H1 (cell line): ENCODE measurements around the gene BBS2. TPM values are rescaled to one million over a fixed set of nuclear protein-coding genes. Genes with fewer than 3 reads are reported as not detected.

Experiments used
- CTCF ChIA-PET: fragments of 300-600 bp; sonication (Branson Sonifier 250); formaldehyde crosslinking; loops from one replicate; lab custom pipeline; 2021; ENCODE audit not compliant: partially characterized antibody; lab: Charles Lee
- POLR2A ChIA-PET: fragments of 300-600 bp; sonication (Branson Sonifier 250); formaldehyde crosslinking; loops from one replicate; lab custom pipeline; 2021; ENCODE audit warnings: inconsistent platforms; ENCODE audit not compliant: partially characterized antibody; lab: Charles Lee
- DNase-seq, 2 experiments: peaks; one replicate each; pipeline versions ENCODE4 v3.0.0 to v3.0.0-alpha.2; 2010 to 2022; ENCODE audit warnings: low spot score in 2 of 2, low read depth in 1 of 2, mixed read lengths in 1 of 2
- FAIRE-seq: peaks from 2 replicates; lab custom pipeline; 2011; peaks lifted over from hg19 to GRCh38; lab: Jason Lieb, UNC
- H2AFZ ChIP-seq: 2 replicates; pipeline ENCODE4 v1.8.1; 2012; ENCODE audit warnings: low read length, inconsistent platforms
- H2AK5ac ChIP-seq: 2 replicates; pipeline ENCODE4 v1.6.1; 2013; ENCODE audit warnings: low read depth, low read length
- H2BK120ac ChIP-seq: replicated peaks from 2 replicates; pipeline ENCODE3; 2013; ENCODE audit warnings: low read depth, low read length, inconsistent platforms
- H2BK12ac ChIP-seq: 2 replicates; pipeline ENCODE4 v1.6.1; 2013; ENCODE audit warnings: low read depth, low read length
- H2BK15ac ChIP-seq: 2 replicates; pipeline ENCODE4 v1.6.1; 2013; ENCODE audit warnings: low read length
- H2BK20ac ChIP-seq: 2 replicates; pipeline ENCODE4 v1.6.1; 2013; ENCODE audit warnings: low read length
- H2BK5ac ChIP-seq: 2 replicates; pipeline ENCODE4 v1.6.1; 2013; ENCODE audit warnings: low read depth, low read length
- H3K14ac ChIP-seq: 2 replicates; pipeline ENCODE4 v1.6.1; 2013; ENCODE audit warnings: inconsistent platforms; ENCODE audit not compliant: insufficient read length
- H3K18ac ChIP-seq: 2 replicates; pipeline ENCODE4 v1.6.1; 2013; ENCODE audit warnings: low read length; ENCODE audit errors: extremely low read depth
- H3K23ac ChIP-seq: 2 replicates; pipeline ENCODE4 v1.6.1; 2013; ENCODE audit warnings: inconsistent platforms; ENCODE audit not compliant: insufficient read length
- H3K23me2 ChIP-seq: 2 replicates; pipeline ENCODE4 v1.6.1; 2013; ENCODE audit warnings: low read depth, low read length
- H3K27ac ChIP-seq: 2 replicates; pipeline ENCODE4 v1.6.1; 2011; ENCODE audit warnings: low read depth, low read length, inconsistent platforms
- H3K27me3 ChIP-seq, 4 experiments: replicated peaks in 1 of 4; 1 replicate in 1 of 4; 2 replicates in 3 of 4; pipeline versions ENCODE4 v1.6.1 to v1.8.1; 2011 to 2013; ENCODE audit warnings: low read length in 3 of 4, mild to moderate bottlenecking in 3 of 4, inconsistent platforms in 2 of 4, mixed read lengths in 2 of 4, moderate library complexity in 1 of 4; ENCODE audit not compliant: control insufficient read depth in 3 of 4, insufficient read depth in 3 of 4; ENCODE audit errors: extremely low read depth in 1 of 4
- H3K36me3 ChIP-seq, 4 experiments: 2 replicates each; pipeline versions ENCODE4 v1.6.1 to v1.8.1; 2011 to 2013; ENCODE audit warnings: mild to moderate bottlenecking in 4 of 4, low read length in 3 of 4, moderate library complexity in 2 of 4, control low read depth in 1 of 4, inconsistent platforms in 1 of 4; ENCODE audit not compliant: insufficient read depth in 4 of 4, control insufficient read depth in 2 of 4
- H3K4ac ChIP-seq: replicated peaks from 2 replicates; pipeline ENCODE3; 2013; ENCODE audit warnings: low read length, low read depth, mixed read lengths, inconsistent platforms; ENCODE audit not compliant: insufficient read length
- H3K4me1 ChIP-seq, 4 experiments: replicated peaks in 1 of 4; 1 replicate in 1 of 4; 2 replicates in 3 of 4; pipeline versions ENCODE4 v1.6.1 to v1.8.1; 2011 to 2013; ENCODE audit warnings: low read length in 3 of 4, inconsistent platforms in 2 of 4, mixed read lengths in 1 of 4; ENCODE audit not compliant: insufficient read depth in 4 of 4, control insufficient read depth in 3 of 4
- H3K4me2 ChIP-seq, 2 experiments: 2 replicates each; pipeline versions ENCODE4 v1.6.1 to v1.8.1; 2011 to 2013; ENCODE audit warnings: low read depth in 2 of 2, low read length in 2 of 2, control low read depth in 1 of 2, inconsistent platforms in 1 of 2, mild to moderate bottlenecking in 1 of 2; ENCODE audit not compliant: insufficient read depth in 1 of 2
- H3K4me3 ChIP-seq, 4 experiments: fragments of 200-600, 300-600 bp in 1 of 4; sonication (generic), shearing (Covaris generic), sonication (Bioruptor Twin) in 1 of 4; 2 replicates each; pipeline versions ENCODE4 v1.5.1 to v1.8.1; 2011 to 2016; ENCODE audit warnings: low read length in 4 of 4, low read depth in 3 of 4, control low read depth in 2 of 4, inconsistent platforms in 2 of 4, mild to moderate bottlenecking in 2 of 4, mixed read lengths in 1 of 4, moderate library complexity in 1 of 4; ENCODE audit not compliant: insufficient read depth in 2 of 4; ENCODE audit errors: extremely low read depth in 1 of 4
- H3K56ac ChIP-seq: replicated peaks from 2 replicates; pipeline ENCODE3; 2013; ENCODE audit warnings: low read depth, mild to moderate bottlenecking, mixed read lengths, low read length, inconsistent platforms; ENCODE audit not compliant: insufficient read length
- H3K79me1 ChIP-seq: 2 replicates; pipeline ENCODE4 v1.6.1; 2013; ENCODE audit warnings: low read depth, low read length, control low read depth
- H3K79me2 ChIP-seq, 2 experiments: 2 replicates each; pipeline versions ENCODE4 v1.6.1 to v1.8.1; 2012 to 2013; ENCODE audit warnings: low read length in 2 of 2, mild to moderate bottlenecking in 2 of 2, inconsistent platforms in 1 of 2; ENCODE audit not compliant: insufficient read depth in 2 of 2, control insufficient read depth in 1 of 2
- H3K9ac ChIP-seq, 4 experiments: replicated peaks in 1 of 4; 1 replicate in 1 of 4; 2 replicates in 3 of 4; pipeline versions ENCODE4 v1.6.1 to v1.8.1; 2011 to 2013; ENCODE audit warnings: low read depth in 3 of 4, low read length in 3 of 4, control low read depth in 2 of 4, mild to moderate bottlenecking in 2 of 4, moderate library complexity in 2 of 4, inconsistent platforms in 1 of 4; ENCODE audit errors: extremely low read depth in 1 of 4
- H3K9me3 ChIP-seq, 2 experiments: 2 replicates each; pipeline versions ENCODE4 v1.6.1 to v1.8.1; 2012 to 2013; ENCODE audit warnings: mild to moderate bottlenecking in 2 of 2, moderate library complexity in 2 of 2, control low read depth in 1 of 2, inconsistent platforms in 1 of 2, low read depth in 1 of 2, low read length in 1 of 2, mixed read lengths in 1 of 2; ENCODE audit not compliant: insufficient read depth in 2 of 2
- H4K20me1 ChIP-seq, 2 experiments: replicated peaks in 1 of 2; 2 replicates each; pipeline versions ENCODE3 to v1.8.1; 2011 to 2013; ENCODE audit warnings: inconsistent platforms in 2 of 2, low read length in 2 of 2, mild to moderate bottlenecking in 1 of 2; ENCODE audit not compliant: insufficient read depth in 2 of 2, control insufficient read depth in 1 of 2
- H4K5ac ChIP-seq: 2 replicates; pipeline ENCODE4 v1.6.1; 2013; ENCODE audit warnings: low read length, low read depth, mixed read lengths, inconsistent platforms; ENCODE audit not compliant: insufficient read length
- H4K8ac ChIP-seq: 2 replicates; pipeline ENCODE4 v1.8.0; 2013; ENCODE audit warnings: mild to moderate bottlenecking, moderate library complexity, low read length, inconsistent platforms; ENCODE audit not compliant: insufficient read depth; ENCODE audit errors: extremely low read depth
- H4K91ac ChIP-seq: replicated peaks from 2 replicates; pipeline ENCODE3; 2013; ENCODE audit warnings: low read length, mixed read lengths, inconsistent platforms; ENCODE audit not compliant: insufficient read length
- CBX5 ChIP-seq: fragments of 300-800, 300-1000 bp; sonication (generic); IDR thresholded peaks from 2 replicates; pipeline ENCODE4 v1.7.1; 2016; ENCODE audit warnings: antibody characterized with exemption, low read length, low read depth
- EGR1 ChIP-seq: IDR thresholded peaks from 2 replicates; pipeline ENCODE4 v1.6.1; 2011; ENCODE audit warnings: low read depth, low read length, borderline replicate concordance
- HDAC2 ChIP-seq, 2 experiments: fragments of 300-600 bp in 1 of 2; sonication (generic) in 1 of 2; IDR thresholded peaks; 2 replicates each; pipeline ENCODE4 v1.6.1; 2011 to 2012; ENCODE audit warnings: low read depth in 2 of 2, low read length in 2 of 2, mild to moderate bottlenecking in 2 of 2, moderate library complexity in 2 of 2, borderline replicate concordance in 1 of 2, inconsistent platforms in 1 of 2
- JUND ChIP-seq: IDR thresholded peaks from 2 replicates; pipeline ENCODE4 v1.6.1; 2011; ENCODE audit warnings: mild to moderate bottlenecking, improper control_type of control experiment, low read length
- POLR2A ChIP-seq, 2 experiments: IDR thresholded peaks; 1 replicate in 1 of 2; 2 replicates in 1 of 2; pipeline ENCODE4 v1.6.1; 2011; ENCODE audit warnings: low read depth in 2 of 2, low read length in 2 of 2, mild to moderate bottlenecking in 2 of 2; ENCODE audit errors: control extremely low read depth in 1 of 2
- POLR2AphosphoS5 ChIP-seq: IDR thresholded peaks from 2 replicates; pipeline ENCODE4 v1.6.1; 2011; ENCODE audit warnings: low read depth, low read length
- SIX5 ChIP-seq: IDR thresholded peaks from 2 replicates; pipeline ENCODE4 v1.6.1; 2011; ENCODE audit warnings: mild to moderate bottlenecking, low read depth, low read length
- SP1 ChIP-seq: IDR thresholded peaks from 2 replicates; pipeline ENCODE4 v1.6.1; 2011; ENCODE audit warnings: low read depth, low read length
- TAF1 ChIP-seq: IDR thresholded peaks from 2 replicates; pipeline ENCODE4 v1.6.1; 2011; ENCODE audit warnings: mild to moderate bottlenecking, low read depth, low read length
- TBP ChIP-seq: IDR thresholded peaks from 2 replicates; pipeline ENCODE4 v1.6.1; 2011; ENCODE audit warnings: low read depth, low read length, improper control_type of control experiment
- ZNF274 ChIP-seq: IDR thresholded peaks from 2 replicates; pipeline ENCODE4 v1.7.0; 2012; ENCODE audit warnings: low read length, borderline replicate concordance; ENCODE audit errors: extremely low read depth
- WGBS, 2 experiments: shearing (Covaris generic) in 1 of 2; methylation state at CpG; one replicate each; pipeline versions ENCODE4 v1.1.6 to v1.1.7; 2013 to 2015; ENCODE audit warnings: low lambda C conversion rate in 2 of 2, mixed read lengths in 2 of 2, inconsistent platforms in 1 of 2, low coverage in 1 of 2, missing lambda C conversion rate in 1 of 2; ENCODE audit not compliant: insufficient replicate concordance in 2 of 2, insufficient coverage in 1 of 2, insufficient read length in 1 of 2; ENCODE audit errors: extremely low coverage in 1 of 2, missing lambda C conversion rate in 1 of 2; 5-methylcytosine and 5-hydroxymethylcytosine counted together
- polyA plus RNA-seq, 7 experiments: library from polyadenylated mRNA; depleted of rRNA in 3 of 7; stranded (reverse) in 5 of 7; unstranded in 2 of 7; fragments of >200 nt in 5 of 7; fragments of 200-250 nt in 2 of 7; gene quantifications; 1 replicate in 5 of 7; 2 replicates in 1 of 7; 4 replicates in 1 of 7; pipeline versions ENCODE4 v1.2.1 to v1.2.3, GENCODE V29; 2011 to 2013; ENCODE audit warnings: missing spikeins in 2 of 7, mixed read lengths in 2 of 7
- total RNA-seq: library from RNA; stranded (reverse); fragmentation: NEBNext Ultra II Directional; extraction: Animal tissue kit (Norgen Biotek cat#: 25700); gene quantifications from 2 replicates; pipeline ENCODE4 v1.2.1, GENCODE V29; 2021

The BBS2 gene
- total and polyA plus RNA-seq, 2 of the 8 experiments (the other 6 are each of a cell fraction or from before 2014, with no cell fraction given), result 12.3 to 15.1 TPM

- H4K91ac ChIP-seq, result peak overlapping the region; percentile 20
- no peak overlapping the region for H3K56ac ChIP-seq
- H2BK5ac ChIP-seq, result peak overlapping the region; percentile 74; the same call in 1 of the 2 replicates
- peaks cover 0 to 20% (median 16%) of the 10 kb centered on the region in 4 experiments; a peak in 4 of 7 replicates for H3K27me3 ChIP-seq
- no peak overlapping the region for H3K23ac ChIP-seq
- H3K4me3 ChIP-seq, result peak overlapping the region in 3 of 4 experiments; percentile 1 to 39 (median 20); a peak in 5 of 8 replicates
- H3K79me1 ChIP-seq, result no peaks in the 10 kb centered on the region
- 9% methylated on average over 12 of the region's 12 CpGs; no CpG with 5 or more reads in 1 of the 2 experiments for WGBS, 2 experiments
- H3K79me2 ChIP-seq, result no peaks in the 10 kb centered on the region
- peak overlapping the region; percentile 30; the same call in 1 of the 2 replicates for H2BK12ac ChIP-seq
- peak overlapping the region in 1 of 4 experiments; percentile 14; a peak in 2 of 7 replicates for H3K9ac ChIP-seq
- H3K18ac ChIP-seq, result peak overlapping the region; percentile 84; the same call in 1 of the 2 replicates
- H3K9me3 ChIP-seq, result no peaks in the 10 kb centered on the region
- no peak overlapping the region for H3K14ac ChIP-seq
- FAIRE-seq (peak; percentile 98), DNase-seq (peak; percentile 34 to 59)
- H4K20me1 ChIP-seq, result no peaks in the 10 kb centered on the region
- ChIA-PET POLR2A (interaction anchor here (0.7 to 1.9 kb wide), 17 partner anchors 8 to 385 kb away, joined by 3 to 8 read pairs (median 4); partner anchors contain the start of genes BBS2, HERPUD1 and MT1E), CTCF (interaction anchor here (0.7 to 1.6 kb wide), 13 partner anchors 13 to 413 kb away, joined by 3 to 8 read pairs (median 4); no protein-coding TSS in a partner anchor)
- H2BK120ac ChIP-seq, result peak overlapping the region; percentile 63
- no peak overlapping the region for H2BK15ac ChIP-seq
- peak overlapping the region; percentile 66 for H3K27ac ChIP-seq
- H2AK5ac ChIP-seq, result no peak overlapping the region
- peaks cover 7 to 10% (median 9%) of the 10 kb centered on the region in 4 experiments; a peak in 6 of 7 replicates for H3K4me1 ChIP-seq
- H3K4me2 ChIP-seq, result peak overlapping the region; percentile 63 to 67
- H4K8ac ChIP-seq, result no peak overlapping the region
- no peak overlapping the region for H2AFZ ChIP-seq
- H4K5ac ChIP-seq, result peak overlapping the region; percentile 12
- no peaks in the 10 kb centered on the region for H3K36me3 ChIP-seq
- no peak overlapping the region for H3K4ac ChIP-seq
- H2BK20ac ChIP-seq, result no peak overlapping the region; the same call in 1 of the 2 replicates
- H3K23me2 ChIP-seq, result no peaks in the 10 kb centered on the region
- 0 out of 4 replicates have a peak, but pooled peaks of 1 of the 2 experiments have one; percentile 15 for TF ChIP-seq HDAC2 (IDR thresholded peaks at IDR 0.05; ENCODE audit: borderline replicate concordance in 1 of 2, low read depth in 2 of 2, low read length in 2 of 2)
- peak; percentile 60 for TF ChIP-seq POLR2AphosphoS5
- TF ChIP-seq SIX5, result 0 out of 2 replicates have a peak, but pooled peaks have one; percentile 10
- TF ChIP-seq POLR2A (IDR thresholded peaks at IDR 0.05; ENCODE audit: control extremely low read depth in 1 of 2, low read depth in 2 of 2, low read length in 2 of 2), result peak; percentile 31 to 83
- TF ChIP-seq TAF1, result peak; percentile 90
- TF ChIP-seq JUND, result 0 out of 2 replicates have a peak, but pooled peaks have one; percentile 6
- TF ChIP-seq SP1, result peak; percentile 63
- no peak for TF ChIP-seq EGR1
- no peak for TF ChIP-seq ZNF274
- TF ChIP-seq CBX5, result no peak
- TF ChIP-seq TBP, result peak; percentile 76
Measured at GRCh38 chr16:56547120-56547948, 27.5 kb upstream of the BBS2 start.
